Astrocyte (in vitro differentiated cells and primary cell): ENCODE measurements around the gene TMEM235. TPM values are rescaled to one million over a fixed set of nuclear protein-coding genes. Genes with fewer than 3 reads are reported as not detected.

Experiments
- DNase-seq: peaks from one replicate; pipeline ENCODE4 v3.0.0-alpha.2; 2010; ENCODE audit warnings: low read depth
- FAIRE-seq: peaks from 2 replicates; lab custom pipeline; 2011; peaks lifted over from hg19 to GRCh38; lab: Jason Lieb, UNC
- H2AFZ ChIP-seq: 2 replicates; pipeline ENCODE4 v1.6.0; 2012; ENCODE audit warnings: low read depth, low read length, inconsistent platforms
- H3K27ac ChIP-seq: 2 replicates; pipeline ENCODE4 v1.5.1; 2011; ENCODE audit warnings: low read depth, low read length, inconsistent platforms
- H3K27me3 ChIP-seq: 2 replicates; pipeline ENCODE4 v1.6.0; 2011; ENCODE audit warnings: low read length, inconsistent platforms; ENCODE audit not compliant: insufficient read depth
- H3K36me3 ChIP-seq: 2 replicates; pipeline ENCODE4 v1.5.1; 2011; ENCODE audit warnings: low read length, inconsistent platforms; ENCODE audit not compliant: insufficient read depth
- H3K4me1 ChIP-seq: 2 replicates; pipeline ENCODE4 v1.5.1; 2011; ENCODE audit warnings: low read length, inconsistent platforms; ENCODE audit not compliant: insufficient read depth
- H3K4me2 ChIP-seq: 2 replicates; pipeline ENCODE4 v1.6.0; 2012; ENCODE audit warnings: low read length, inconsistent platforms
- H3K4me3 ChIP-seq: 2 replicates; pipeline ENCODE4 v1.5.1; 2011; ENCODE audit warnings: low read depth, mild to moderate bottlenecking, low read length, inconsistent platforms; ENCODE audit not compliant: insufficient read depth
- H3K79me2 ChIP-seq: 2 replicates; pipeline ENCODE4 v1.6.0; 2012; ENCODE audit warnings: mild to moderate bottlenecking, low read length, inconsistent platforms; ENCODE audit not compliant: insufficient read depth
- H3K9ac ChIP-seq: 2 replicates; pipeline ENCODE4 v1.6.0; 2012; ENCODE audit warnings: mild to moderate bottlenecking, low read length, inconsistent platforms
- H3K9me3 ChIP-seq: 2 replicates; pipeline ENCODE4 v1.5.1; 2012; ENCODE audit warnings: low read depth, mild to moderate bottlenecking, low read length, inconsistent platforms; ENCODE audit not compliant: insufficient read depth
- H4K20me1 ChIP-seq: 2 replicates; pipeline ENCODE4 v1.6.0; 2012; ENCODE audit warnings: low read length, inconsistent platforms; ENCODE audit not compliant: insufficient read depth
- H3K27ac Mint-ChIP-seq: one replicate; pipeline ENCODE4 v1.8.0; 2021; ENCODE audit warnings: mild to moderate bottlenecking, mixed read lengths; ENCODE audit not compliant: unreplicated experiment
- H3K27me3 Mint-ChIP-seq: one replicate; pipeline ENCODE4 v1.8.0; 2021; ENCODE audit warnings: low read depth, mixed read lengths; ENCODE audit not compliant: unreplicated experiment
- H3K36me3 Mint-ChIP-seq: one replicate; pipeline ENCODE4 v1.8.0; 2021; ENCODE audit warnings: low read depth, mixed read lengths; ENCODE audit not compliant: unreplicated experiment
- H3K4me1 Mint-ChIP-seq: one replicate; pipeline ENCODE4 v1.8.0; 2021; ENCODE audit warnings: low read depth, mixed read lengths; ENCODE audit not compliant: unreplicated experiment
- H3K4me3 Mint-ChIP-seq: one replicate; pipeline ENCODE4 v1.8.0; 2021; ENCODE audit warnings: mild to moderate bottlenecking, moderate library complexity, mixed read lengths; ENCODE audit not compliant: unreplicated experiment
- H3K9me3 Mint-ChIP-seq: one replicate; pipeline ENCODE4 v1.8.0; 2021; ENCODE audit warnings: mild to moderate bottlenecking, mixed read lengths; ENCODE audit not compliant: unreplicated experiment
- EZH2 ChIP-seq: IDR thresholded peaks from 2 replicates; pipeline ENCODE4 v1.6.1; 2012; ENCODE audit warnings: mild to moderate bottlenecking, low read length, inconsistent platforms; ENCODE audit not compliant: insufficient read depth
- total RNA-seq: library from RNA; stranded (reverse); gene quantifications from 2 replicates; pipeline ENCODE4 v1.2.1, GENCODE V29; 2021
- TF ChIP-seq, protein P1 (sequence below): IDR thresholded peaks from 2 replicates; pipeline ENCODE4 v1.5.1; 2011; ENCODE audit warnings: low read depth, mild to moderate bottlenecking, inconsistent platforms, low read length, moderate library complexity; ENCODE audit not compliant: insufficient read depth

Gene TMEM235
- total RNA-seq, 1 donor from 2014 or later, result not detected

DNA sequence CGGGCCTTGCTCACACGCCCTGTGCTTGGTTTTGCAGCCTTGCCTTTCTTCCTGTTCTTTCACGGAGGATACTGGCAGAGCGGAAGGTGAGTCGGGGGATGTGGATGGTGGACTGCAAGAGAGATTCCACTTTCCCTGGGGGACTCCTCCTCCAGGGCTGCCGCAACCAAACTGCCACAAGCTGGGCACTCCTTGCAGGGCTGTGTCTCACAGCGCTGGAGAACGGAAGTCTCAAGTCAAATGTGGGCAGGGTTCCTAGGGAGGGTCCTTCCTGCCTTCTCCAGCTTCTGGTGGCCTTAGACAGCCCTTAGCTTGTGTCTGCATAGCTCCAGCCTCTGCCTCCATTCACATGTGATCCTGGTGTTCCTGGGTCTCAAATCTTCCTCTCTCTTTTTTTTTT, 28.8 kb upstream of the TMEM235 start:
- Histone ChIP-seq H3K27me3 (no peaks in the 10 kb centered on the region), H3K4me1 (peaks cover 5% of the 10 kb centered on the region), H3K36me3 (no peaks in the 10 kb centered on the region), H4K20me1 (no peaks in the 10 kb centered on the region), H3K9ac (no peak overlapping the region), H3K4me3 (no peak overlapping the region), H2AFZ (no peak overlapping the region), H3K9me3 (no peaks in the 10 kb centered on the region), H3K79me2 (no peaks in the 10 kb centered on the region), H3K27ac (no peak overlapping the region), H3K4me2 (no peak overlapping the region)
- Mint-ChIP-seq H3K4me3 (no peak overlapping the region), H3K27me3 (no peaks in the 10 kb centered on the region), H3K27ac (no peak overlapping the region), H3K9me3 (peaks cover 2% of the 10 kb centered on the region), H3K4me1 (peaks cover 6% of the 10 kb centered on the region), H3K36me3 (peaks cover 17% of the 10 kb centered on the region)
- no peak for DNase-seq
- FAIRE-seq, result no peak
- TF ChIP-seq, protein P1, sequence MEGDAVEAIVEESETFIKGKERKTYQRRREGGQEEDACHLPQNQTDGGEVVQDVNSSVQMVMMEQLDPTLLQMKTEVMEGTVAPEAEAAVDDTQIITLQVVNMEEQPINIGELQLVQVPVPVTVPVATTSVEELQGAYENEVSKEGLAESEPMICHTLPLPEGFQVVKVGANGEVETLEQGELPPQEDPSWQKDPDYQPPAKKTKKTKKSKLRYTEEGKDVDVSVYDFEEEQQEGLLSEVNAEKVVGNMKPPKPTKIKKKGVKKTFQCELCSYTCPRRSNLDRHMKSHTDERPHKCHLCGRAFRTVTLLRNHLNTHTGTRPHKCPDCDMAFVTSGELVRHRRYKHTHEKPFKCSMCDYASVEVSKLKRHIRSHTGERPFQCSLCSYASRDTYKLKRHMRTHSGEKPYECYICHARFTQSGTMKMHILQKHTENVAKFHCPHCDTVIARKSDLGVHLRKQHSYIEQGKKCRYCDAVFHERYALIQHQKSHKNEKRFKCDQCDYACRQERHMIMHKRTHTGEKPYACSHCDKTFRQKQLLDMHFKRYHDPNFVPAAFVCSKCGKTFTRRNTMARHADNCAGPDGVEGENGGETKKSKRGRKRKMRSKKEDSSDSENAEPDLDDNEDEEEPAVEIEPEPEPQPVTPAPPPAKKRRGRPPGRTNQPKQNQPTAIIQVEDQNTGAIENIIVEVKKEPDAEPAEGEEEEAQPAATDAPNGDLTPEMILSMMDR, result no peak
- TF ChIP-seq EZH2, result no peak

DNA sequence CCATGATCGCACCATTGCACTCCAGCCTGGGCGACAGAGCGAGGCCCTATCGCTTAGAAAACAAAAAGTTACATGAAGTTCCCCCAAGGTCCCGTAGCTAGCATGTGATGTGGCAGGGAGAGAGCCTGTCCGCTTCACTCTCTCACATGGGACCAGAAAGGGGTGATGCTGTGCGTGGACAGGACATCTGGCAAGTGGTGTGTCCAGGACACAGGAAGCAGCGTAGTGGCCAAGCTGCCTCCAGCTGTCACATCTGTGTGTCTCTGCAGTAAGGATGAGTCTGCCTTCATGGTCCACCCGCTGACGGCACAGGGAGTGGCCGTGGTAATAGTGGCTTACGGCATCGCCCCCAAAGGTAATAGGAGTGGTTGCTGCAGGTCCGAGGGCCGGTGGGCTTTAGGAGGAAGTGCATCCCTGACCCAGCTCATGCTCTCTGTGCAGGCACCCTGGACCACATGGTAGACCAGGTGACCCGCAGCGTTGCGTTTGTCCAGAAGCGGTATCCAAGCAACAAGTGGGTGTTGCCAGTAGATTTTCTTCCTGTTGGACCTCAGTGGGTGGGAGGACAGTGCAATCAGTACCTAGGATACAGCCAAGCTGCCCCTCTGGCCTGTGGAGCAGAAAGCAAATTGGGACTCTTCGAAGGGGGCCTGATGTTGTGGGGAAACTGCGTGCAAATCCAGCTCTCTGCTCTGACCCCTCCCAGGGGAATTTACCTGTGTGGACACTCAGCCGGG, 26.9 kb upstream of the TMEM235 start:
- Histone ChIP-seq H3K79me2 (no peaks in the 10 kb centered on the region), H3K4me1 (no peaks in the 10 kb centered on the region), H3K9me3 (no peaks in the 10 kb centered on the region), H3K27ac (no peak overlapping the region), H3K9ac (no peak overlapping the region), H3K27me3 (no peaks in the 10 kb centered on the region), H3K36me3 (no peaks in the 10 kb centered on the region), H2AFZ (no peak overlapping the region), H4K20me1 (no peaks in the 10 kb centered on the region), H3K4me2 (no peak overlapping the region), H3K4me3 (no peak overlapping the region)
- H3K27ac Mint-ChIP-seq, result no peak overlapping the region
- peaks cover 2% of the 10 kb centered on the region for H3K9me3 Mint-ChIP-seq
- DNase-seq (no peak), FAIRE-seq (no peak)
- TF ChIP-seq, protein P1, result no peak
- TF ChIP-seq EZH2, result no peak
- H3K36me3 Mint-ChIP-seq, result peaks cover 10% of the 10 kb centered on the region
- no peak overlapping the region for H3K4me3 Mint-ChIP-seq
- no peaks in the 10 kb centered on the region for H3K27me3 Mint-ChIP-seq
- no peaks in the 10 kb centered on the region for H3K4me1 Mint-ChIP-seq

DNA sequence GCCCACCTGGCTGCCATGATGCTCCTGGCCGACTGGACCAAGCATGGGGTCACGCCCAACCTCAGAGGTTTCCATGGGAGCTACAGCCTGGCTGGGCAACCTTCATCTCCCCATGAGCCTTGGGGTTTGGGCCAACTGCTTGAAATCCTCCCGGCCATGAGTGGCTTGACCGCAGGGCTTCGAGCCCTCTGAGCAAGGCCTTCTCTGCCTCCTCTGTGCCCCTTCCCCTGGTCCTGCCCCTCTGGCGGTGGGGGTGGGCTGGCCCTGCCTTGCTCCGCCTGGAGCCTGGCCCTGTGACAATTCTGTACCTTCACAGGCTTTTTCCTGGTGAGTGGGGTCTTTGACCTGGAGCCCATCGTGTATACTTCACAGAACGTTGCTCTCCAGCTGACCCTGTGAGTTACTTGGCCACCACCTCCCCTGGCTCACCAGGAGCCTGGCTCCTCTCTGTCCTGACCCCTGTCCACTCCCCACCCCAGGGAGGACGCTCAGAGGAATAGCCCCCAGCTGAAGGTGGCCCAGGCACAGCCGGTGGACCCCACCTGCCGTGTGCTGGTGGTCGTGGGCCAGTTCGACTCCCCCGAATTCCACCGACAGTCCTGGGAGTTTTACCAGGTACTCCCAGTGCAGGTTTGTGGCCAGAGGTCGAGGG, 26.2 kb upstream of the TMEM235 start:
- Histone ChIP-seq H4K20me1 (no peaks in the 10 kb centered on the region), H3K4me1 (no peaks in the 10 kb centered on the region)

More for the DNA sequence above, 26.2 kb upstream of the TMEM235 start:
- Mint-ChIP-seq H3K9me3 (peaks cover 2% of the 10 kb centered on the region), H3K36me3 (peaks cover 10% of the 10 kb centered on the region), H3K27me3 (no peaks in the 10 kb centered on the region), H3K4me3 (no peak overlapping the region), H3K27ac (no peak overlapping the region), H3K4me1 (no peaks in the 10 kb centered on the region)
- FAIRE-seq (no peak), DNase-seq (no peak)
- no peaks in the 10 kb centered on the region for H3K79me2 ChIP-seq
- no peak overlapping the region for H2AFZ ChIP-seq
- no peaks in the 10 kb centered on the region for H3K36me3 ChIP-seq
- no peaks in the 10 kb centered on the region for H3K9me3 ChIP-seq
- H3K27me3 ChIP-seq, result no peaks in the 10 kb centered on the region
- no peak overlapping the region for H3K9ac ChIP-seq
- no peak overlapping the region for H3K4me3 ChIP-seq
- no peak overlapping the region for H3K27ac ChIP-seq
- TF ChIP-seq EZH2, result no peak
- TF ChIP-seq, protein P1, result no peak
- H3K4me2 ChIP-seq, result no peak overlapping the region
